Breast epithelium (tissue), 4 donors: ENCODE data around the gene USP3. TPM values are rescaled to one million over a fixed set of nuclear protein-coding genes. Genes with fewer than 3 reads are reported as not detected.
"Not testable (repeated sequence)": the region's sequence is repeated elsewhere in the genome, so short reads cannot be mapped to it uniquely, and the experiment has no call there.

ENCODE experiments used
- DNase-seq, 2 donors: peaks; one replicate each; pipeline ENCODE4 v3.0.0-alpha.2; 2019; ENCODE audit warnings: low spot score in 2 of 2
- H3K27ac ChIP-seq, 2 donors: fragments of 200-600 bp; sonication (generic) in 1 of 2; one replicate each; pipeline ENCODE4 v1.5.1; 2016 to 2019; ENCODE audit warnings: mild to moderate bottlenecking in 1 of 2
- H3K27me3 ChIP-seq, 2 donors: fragments of 200-600 bp; sonication (generic) in 1 of 2; one replicate each; pipeline versions ENCODE4 v1.5.1 to v1.6.0; 2017 to 2019; ENCODE audit warnings: control low read depth in 1 of 2, mild to moderate bottlenecking in 1 of 2
- H3K36me3 ChIP-seq: fragments of 200-600 bp; one replicate; pipeline ENCODE4 v1.5.1; 2019
- H3K4me1 ChIP-seq, 2 donors: fragments of 200-600 bp; sonication (generic); one replicate each; pipeline ENCODE4 v1.5.1; 2016 to 2019; ENCODE audit warnings: control low read depth in 1 of 2
- H3K4me3 ChIP-seq, 3 donors: fragments of 200-600 bp; sonication (generic); 1 replicate in 2 of 3; 2 replicates in 1 of 3; pipeline ENCODE4 v1.5.1; 2016 to 2019; ENCODE audit warnings: mild to moderate bottlenecking in 3 of 3, moderate library complexity in 2 of 3
- H3K9me3 ChIP-seq, 2 donors: fragments of 200-600 bp; sonication (generic) in 1 of 2; one replicate each; pipeline ENCODE4 v1.5.1; 2016 to 2019; ENCODE audit warnings: control low read depth in 1 of 2
- POLR2A ChIP-seq: fragments of 450-650 bp; IDR thresholded peaks from one replicate; pipeline ENCODE4 v1.6.1; 2016; ENCODE audit warnings: antibody characterized with exemption, mild to moderate bottlenecking, moderate library complexity
- POLR2AphosphoS5 ChIP-seq, 3 donors: sonication (generic); formaldehyde crosslinking; IDR thresholded peaks; one replicate each; pipeline ENCODE4 v1.6.1; 2017; ENCODE audit warnings: antibody characterized with exemption in 3 of 3
- intact Hi-C: fragments of 100-400 bp; cut with DNase I; formaldehyde crosslinking; loops from one replicate; pipeline ENCODE4 v1.15.1; 2023; ENCODE audit warnings: low total_unique reads
- total RNA-seq, 3 donors: library from RNA; depleted of rRNA; stranded (reverse); fragments of >200 nt; gene quantifications; one replicate each; pipeline ENCODE4 v1.1.0, GENCODE V29; 2016
- TF ChIP-seq, protein P1 (sequence below), 3 donors: fragments of 450-650 bp; IDR thresholded peaks; one replicate each; pipeline ENCODE4 v1.5.1; 2016 to 2017; ENCODE audit warnings: antibody characterized with exemption in 3 of 3, mild to moderate bottlenecking in 3 of 3, moderate library complexity in 3 of 3

USP3 gene
- total RNA-seq, 3 donors from 2014 or later = 70.4 to 88.7 (median 76.7) TPM

DNA sequence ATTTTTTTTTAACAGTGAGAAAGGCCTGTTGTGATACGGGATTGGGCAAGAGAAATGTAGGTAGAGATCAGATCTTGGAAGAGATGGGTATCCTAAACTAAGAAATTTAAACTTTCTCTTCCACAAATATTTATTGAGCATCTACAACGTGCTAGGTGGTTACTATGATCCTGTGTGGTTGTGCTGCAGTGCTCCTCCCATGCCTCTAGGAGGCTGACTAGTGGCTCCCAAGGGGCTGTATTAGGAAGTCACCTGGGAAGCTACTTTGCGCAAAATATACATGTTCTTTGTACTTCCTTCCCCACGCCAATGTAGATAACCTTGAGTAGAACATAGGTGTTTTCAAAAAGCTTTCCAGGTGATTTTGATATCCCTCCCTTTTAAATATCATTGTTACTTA is 27.2 kb downstream of the USP3 start:
- no peak overlapping the region for H3K27ac ChIP-seq
- TF ChIP-seq POLR2A = no peak
- TF ChIP-seq POLR2AphosphoS5 (IDR thresholded peaks at IDR 0.05) = no peak
- TF ChIP-seq, protein P1, sequence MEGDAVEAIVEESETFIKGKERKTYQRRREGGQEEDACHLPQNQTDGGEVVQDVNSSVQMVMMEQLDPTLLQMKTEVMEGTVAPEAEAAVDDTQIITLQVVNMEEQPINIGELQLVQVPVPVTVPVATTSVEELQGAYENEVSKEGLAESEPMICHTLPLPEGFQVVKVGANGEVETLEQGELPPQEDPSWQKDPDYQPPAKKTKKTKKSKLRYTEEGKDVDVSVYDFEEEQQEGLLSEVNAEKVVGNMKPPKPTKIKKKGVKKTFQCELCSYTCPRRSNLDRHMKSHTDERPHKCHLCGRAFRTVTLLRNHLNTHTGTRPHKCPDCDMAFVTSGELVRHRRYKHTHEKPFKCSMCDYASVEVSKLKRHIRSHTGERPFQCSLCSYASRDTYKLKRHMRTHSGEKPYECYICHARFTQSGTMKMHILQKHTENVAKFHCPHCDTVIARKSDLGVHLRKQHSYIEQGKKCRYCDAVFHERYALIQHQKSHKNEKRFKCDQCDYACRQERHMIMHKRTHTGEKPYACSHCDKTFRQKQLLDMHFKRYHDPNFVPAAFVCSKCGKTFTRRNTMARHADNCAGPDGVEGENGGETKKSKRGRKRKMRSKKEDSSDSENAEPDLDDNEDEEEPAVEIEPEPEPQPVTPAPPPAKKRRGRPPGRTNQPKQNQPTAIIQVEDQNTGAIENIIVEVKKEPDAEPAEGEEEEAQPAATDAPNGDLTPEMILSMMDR (IDR thresholded peaks at IDR 0.05) = no peak
- DNase-seq = no peak
- H3K9me3 ChIP-seq = no peaks in the 10 kb centered on the region
- no peaks in the 10 kb centered on the region for H3K36me3 ChIP-seq
- no peak overlapping the region for H3K4me3 ChIP-seq
- H3K4me1 ChIP-seq = no peaks in the 10 kb centered on the region
- intact Hi-C loops = no loop called here
- H3K27me3 ChIP-seq = no peaks in the 10 kb centered on the region

DNA sequence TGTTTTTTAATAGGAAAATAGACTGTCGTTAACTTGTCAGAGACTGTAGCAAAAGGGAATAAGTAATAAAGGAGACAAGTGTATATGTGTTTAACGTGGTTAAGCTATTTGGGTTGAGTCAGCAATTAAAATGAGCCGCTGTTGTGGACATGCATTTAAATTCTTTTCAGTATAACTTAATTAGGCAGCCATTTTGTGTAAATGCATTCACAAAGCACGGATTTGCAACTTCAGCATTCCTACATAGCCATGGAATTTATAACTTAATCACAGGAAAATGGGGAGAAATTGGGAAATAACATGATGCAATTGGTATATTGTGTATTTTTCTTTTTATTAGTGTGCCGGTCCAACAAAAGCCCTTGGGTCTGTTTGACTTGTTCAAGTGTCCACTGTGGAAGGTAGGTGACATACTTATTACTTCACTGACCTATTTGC is 27.9 kb downstream of the USP3 start:
- intact Hi-C loops = no loop called here
- no peaks in the 10 kb centered on the region for H3K9me3 ChIP-seq
- no peaks in the 10 kb centered on the region for H3K36me3 ChIP-seq
- H3K4me3 ChIP-seq = no peak overlapping the region
- no peak for DNase-seq
- no peak overlapping the region for H3K27ac ChIP-seq
- TF ChIP-seq, protein P1 (IDR thresholded peaks at IDR 0.05) = no peak
- TF ChIP-seq POLR2A (no peak), POLR2AphosphoS5 (IDR thresholded peaks at IDR 0.05) (no peak)
- no peaks in the 10 kb centered on the region for H3K4me1 ChIP-seq
- no peaks in the 10 kb centered on the region for H3K27me3 ChIP-seq

DNA sequence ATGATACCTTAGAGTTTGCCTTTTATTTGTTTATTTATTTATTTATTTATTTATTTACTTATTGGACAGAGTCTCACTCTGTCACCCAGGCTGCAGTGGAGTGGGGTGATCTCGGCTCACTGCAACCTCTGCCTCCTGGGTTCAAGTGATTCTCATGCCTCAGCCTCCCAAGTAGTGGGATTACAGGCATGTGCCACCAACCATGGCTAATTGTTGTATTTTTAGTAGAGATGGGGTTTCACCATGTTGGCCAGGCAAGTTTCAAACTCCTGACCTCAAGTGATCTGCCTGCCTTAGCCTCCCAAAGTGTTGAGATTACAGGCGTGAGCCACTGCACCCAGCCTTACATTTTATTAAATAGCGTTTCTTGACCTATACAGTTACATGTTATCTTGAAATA is 30.5 kb downstream of the USP3 start:
- H3K36me3 ChIP-seq, H3K9me3 ChIP-seq, H3K27ac ChIP-seq, DNase-seq, H3K4me1 ChIP-seq, intact Hi-C loops, H3K4me3 ChIP-seq, H3K27me3 ChIP-seq: not testable (repeated sequence)

DNA sequence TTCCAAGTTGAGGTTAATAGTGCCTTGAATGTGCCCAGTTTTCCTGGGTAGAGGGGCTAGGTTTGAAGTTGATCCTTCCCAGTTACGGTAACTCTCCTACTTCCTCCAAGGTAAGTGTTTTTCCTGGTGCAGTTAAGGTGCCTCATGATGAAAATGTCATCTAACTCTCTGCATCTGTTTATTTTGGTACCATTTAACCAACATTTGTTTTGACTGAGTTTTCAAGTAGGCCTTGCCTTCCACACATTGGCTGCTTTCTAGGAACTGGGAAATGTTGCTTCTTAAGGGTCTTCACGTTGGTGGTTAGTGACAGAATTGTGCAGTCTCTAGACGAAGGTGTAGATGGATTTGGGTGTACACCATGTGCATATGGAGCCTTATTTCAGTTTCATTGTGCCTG is 31.3 kb downstream of the USP3 start:
- Histone ChIP-seq H3K4me3 (no peak overlapping the region), H3K9me3 (no peaks in the 10 kb centered on the region), H3K27ac (no peak overlapping the region), H3K27me3 (no peaks in the 10 kb centered on the region), H3K4me1 (no peaks in the 10 kb centered on the region), H3K36me3 (no peaks in the 10 kb centered on the region)
- DNase-seq = no peak
- intact Hi-C loops = no loop called here
- no peak for TF ChIP-seq POLR2AphosphoS5 (IDR thresholded peaks at IDR 0.05)
- no peak for TF ChIP-seq POLR2A
- TF ChIP-seq, protein P1 (IDR thresholded peaks at IDR 0.05) = no peak

DNA sequence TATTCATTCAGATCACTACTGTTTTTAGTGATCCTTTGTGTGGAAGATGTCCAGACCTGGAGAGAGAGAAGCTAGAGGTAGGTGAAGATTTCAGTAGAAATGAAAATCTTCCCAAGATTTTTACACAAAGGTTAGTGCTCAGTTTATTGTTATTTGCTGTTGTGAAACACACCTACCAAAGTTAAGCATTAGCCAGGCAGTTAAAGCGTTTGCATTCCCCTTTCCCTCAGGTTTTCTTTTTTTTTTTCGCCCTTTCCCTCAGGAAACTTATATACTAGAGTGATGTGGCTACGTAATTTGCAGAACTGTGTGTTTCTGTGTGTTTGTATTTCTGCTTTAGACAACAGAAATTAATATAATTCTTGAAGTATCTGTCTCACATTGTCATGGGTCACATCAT is 34.5 kb downstream of the USP3 start:
- no peaks in the 10 kb centered on the region for H3K27me3 ChIP-seq
- TF ChIP-seq POLR2A = no peak
- TF ChIP-seq, protein P1 (IDR thresholded peaks at IDR 0.05) = no peak
- TF ChIP-seq POLR2AphosphoS5 (IDR thresholded peaks at IDR 0.05) = no peak
- no peaks in the 10 kb centered on the region for H3K4me1 ChIP-seq
- no peaks in the 10 kb centered on the region for H3K36me3 ChIP-seq
- no peaks in the 10 kb centered on the region for H3K9me3 ChIP-seq
- no peak overlapping the region for H3K27ac ChIP-seq
- H3K4me3 ChIP-seq = no peak overlapping the region
- intact Hi-C loops = no loop called here
- DNase-seq = no peak

DNA sequence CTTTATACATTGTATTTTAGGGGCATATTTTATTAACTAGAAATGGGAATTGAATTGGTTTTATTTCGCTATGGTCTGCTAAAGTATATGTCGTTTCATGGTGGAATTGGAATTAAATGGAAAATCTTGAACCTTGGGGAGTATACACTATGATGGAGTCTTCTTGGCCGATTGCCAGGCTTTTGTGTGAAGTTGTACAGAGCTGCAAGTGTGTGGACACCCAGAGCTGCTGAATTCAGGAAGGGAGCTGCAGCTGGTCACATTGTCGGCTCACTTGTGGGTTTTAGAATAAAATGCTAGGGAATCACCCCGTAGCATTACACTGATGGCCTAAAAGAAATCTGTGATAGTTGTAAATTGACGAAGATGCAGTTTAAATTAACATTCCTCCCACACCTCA is 35.1 kb downstream of the USP3 start:
- no peak overlapping the region for H3K27ac ChIP-seq
- no peaks in the 10 kb centered on the region for H3K9me3 ChIP-seq
- intact Hi-C loops = no loop called here
- H3K36me3 ChIP-seq = no peaks in the 10 kb centered on the region
- H3K27me3 ChIP-seq = no peaks in the 10 kb centered on the region
- DNase-seq = no peak
- no peak overlapping the region for H3K4me3 ChIP-seq
- H3K4me1 ChIP-seq = no peaks in the 10 kb centered on the region
- TF ChIP-seq POLR2A = no peak
- TF ChIP-seq, protein P1 (IDR thresholded peaks at IDR 0.05) = no peak
- no peak for TF ChIP-seq POLR2AphosphoS5 (IDR thresholded peaks at IDR 0.05)
